CD4-positive, alpha-beta T cell treated with Interleukin-12 subunit alpha and Interleukin-12 subunit beta, for 1 hour (primary cell): Measurements from ENCODE around the gene ADGRB3.
"Not testable (repeated sequence)": the region's sequence is repeated elsewhere in the genome, so short reads cannot be mapped to it uniquely, and the experiment has no call there.

Source experiments
- DNase-seq: peaks from one replicate; pipeline ENCODE4 v3.0.0-alpha.2; 2020

Gene ADGRB3

DNA sequence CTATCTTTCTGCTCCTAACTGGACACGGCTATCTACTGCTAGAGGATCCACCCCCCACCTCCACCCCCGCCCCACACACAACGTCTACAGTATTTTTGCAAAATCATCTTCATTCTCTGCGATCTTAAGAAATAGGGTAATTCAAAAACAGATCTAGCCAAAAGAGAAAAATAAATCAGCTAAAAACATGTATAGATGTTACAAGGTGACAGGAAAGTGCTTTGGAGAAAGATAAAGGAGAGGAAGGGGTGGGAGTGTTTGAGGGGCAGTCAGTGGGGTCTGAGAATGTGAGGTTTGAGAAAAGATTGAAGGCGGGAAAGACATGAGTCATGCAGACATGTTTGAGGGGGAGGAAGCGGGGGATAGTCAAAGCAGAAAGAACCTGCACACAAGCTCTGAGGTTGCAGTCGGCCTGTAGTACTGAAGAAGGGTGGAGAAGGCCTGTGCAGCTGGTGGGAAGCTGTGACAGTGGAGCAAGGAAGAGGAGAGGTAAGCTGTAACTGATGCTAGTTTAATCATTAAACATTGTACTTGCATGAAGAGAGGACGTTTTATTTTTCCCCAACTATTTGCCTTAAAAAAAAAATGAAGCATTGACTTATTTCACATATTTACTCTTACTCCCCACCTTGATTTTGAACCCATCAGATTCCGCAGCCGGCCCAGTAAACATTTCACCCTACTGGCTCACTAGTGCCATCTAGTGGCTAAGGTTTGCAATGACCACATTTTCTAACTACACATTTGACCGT, 332.6 kb downstream of the ADGRB3 start:
- peak; percentile 43 for DNase-seq

DNA sequence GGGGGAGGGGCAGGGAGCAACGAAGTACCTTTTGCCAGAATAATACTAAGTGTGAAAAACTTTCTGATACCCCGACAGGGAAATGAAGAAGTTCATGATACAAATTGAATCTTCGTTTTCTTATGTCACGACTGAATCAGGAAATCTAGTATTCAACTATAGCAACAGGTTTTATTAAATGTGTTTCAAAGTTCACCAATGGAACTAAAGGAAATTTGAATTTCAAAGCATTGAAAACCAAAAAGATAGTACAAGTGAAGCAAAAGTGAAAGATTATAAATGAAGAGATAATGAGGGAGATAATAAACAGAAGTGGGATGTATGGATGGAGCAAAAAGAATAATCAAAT, 333.2 kb downstream of the ADGRB3 start:
- DNase-seq = no peak

DNA sequence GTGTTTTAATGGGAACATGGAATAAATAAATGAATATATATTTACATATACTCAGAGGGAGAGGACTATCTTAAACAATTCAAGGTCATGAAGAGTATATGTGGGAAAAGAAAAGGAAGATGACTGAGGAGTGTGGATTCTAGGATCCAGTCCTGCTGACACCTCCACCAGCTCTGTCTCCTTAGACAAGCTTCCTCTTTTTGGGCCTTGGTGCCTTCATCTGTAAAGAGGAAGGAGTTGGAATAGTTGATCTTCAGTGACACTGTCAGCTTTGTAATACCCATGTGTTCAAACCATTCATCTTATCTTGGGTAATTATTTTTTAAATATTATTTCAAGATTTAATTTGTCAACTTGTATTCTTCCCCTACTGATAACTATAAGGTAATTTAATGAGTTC, 338.0 kb downstream of the ADGRB3 start:
- no peak for DNase-seq

DNA sequence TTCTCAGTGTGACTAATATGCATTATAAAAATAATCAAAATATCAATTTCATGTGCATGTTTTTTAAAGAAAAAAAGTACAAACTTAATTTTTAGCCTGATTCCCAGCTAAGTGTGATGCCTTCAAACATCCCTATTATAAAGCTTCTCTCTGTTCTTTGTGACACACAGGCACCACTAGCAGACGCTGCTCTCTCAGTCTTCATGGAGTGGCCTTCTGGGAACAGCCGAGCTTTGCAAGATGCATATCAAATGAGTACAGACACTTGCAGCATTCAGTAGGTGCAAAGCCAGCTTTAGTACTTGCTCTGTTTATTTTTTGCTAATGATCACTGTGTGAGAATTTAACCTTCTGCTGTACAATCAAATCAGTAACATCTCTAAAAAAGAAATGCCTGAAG, 340.0 kb downstream of the ADGRB3 start:
- DNase-seq = no peak

GRCh38 chr6:68975816-68976215, 340.7 kb downstream of the ADGRB3 start:
- no peak for DNase-seq

GRCh38 chr6:68976260-68976659, 341.2 kb downstream of the ADGRB3 start:
- DNase-seq = no peak

- DNase-seq = no peak
Observed at GRCh38 chr6:68978411-68978810, 343.3 kb downstream of the ADGRB3 start.

DNA sequence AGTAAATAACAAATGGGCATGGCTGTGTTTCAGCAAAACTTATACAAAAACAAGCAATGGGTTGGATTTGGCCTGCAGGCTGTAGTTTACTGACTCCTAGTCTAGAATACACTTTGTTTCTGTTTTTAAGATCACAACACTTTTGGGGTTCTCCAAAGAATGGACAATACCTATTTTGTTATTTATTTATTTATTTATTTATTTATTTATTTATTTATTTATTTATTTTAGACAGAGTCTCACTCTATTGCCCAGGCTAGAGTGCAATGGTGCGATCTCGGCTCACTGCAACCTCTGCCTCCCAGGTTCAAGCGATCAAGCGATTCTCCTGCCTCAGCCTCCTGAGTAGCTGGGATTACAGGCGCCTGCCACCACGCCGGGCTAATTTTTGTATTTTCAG, 346.6 kb downstream of the ADGRB3 start:
- DNase-seq = not testable (repeated sequence)

- DNase-seq = no peak
Observed at GRCh38 chr6:68988698-68989097, 353.6 kb downstream of the ADGRB3 start.

DNA sequence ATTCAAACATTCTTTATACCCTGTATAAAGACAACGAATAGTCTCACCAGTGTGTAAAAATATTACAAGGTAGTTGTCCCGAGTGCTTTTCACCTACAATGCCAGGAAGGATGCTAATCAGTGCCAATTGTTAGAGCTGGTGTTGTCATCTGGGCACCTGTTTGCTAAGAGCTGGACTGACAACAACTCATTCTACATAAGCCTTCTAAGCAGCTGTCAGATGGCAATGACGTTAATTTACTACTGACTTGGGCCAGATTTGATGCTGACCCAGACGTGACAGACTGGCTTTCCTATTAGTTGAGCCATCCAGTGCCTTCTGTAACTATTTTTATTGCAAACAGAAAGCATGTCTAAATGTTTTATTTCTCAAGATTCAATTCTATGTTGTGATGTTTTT, 355.2 kb downstream of the ADGRB3 start:
- DNase-seq = no peak

DNA sequence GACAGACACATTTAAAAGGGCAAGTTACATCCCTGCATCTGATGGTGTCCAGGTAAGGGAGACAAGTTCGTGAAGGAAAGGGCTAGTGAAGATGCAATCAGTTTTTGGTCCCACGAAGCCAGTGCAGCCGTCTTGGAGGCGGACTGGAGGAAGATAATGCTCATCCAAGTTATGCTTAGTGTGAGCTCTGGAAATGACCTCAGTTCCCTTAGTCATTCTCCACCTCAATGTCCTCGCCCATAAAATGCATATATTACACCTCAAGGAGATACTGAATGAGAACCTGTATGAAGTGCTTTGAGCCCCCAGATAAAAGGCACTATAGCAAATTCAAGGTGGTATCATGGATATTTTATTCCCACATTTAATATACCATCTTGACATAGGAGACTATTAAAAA, 358.8 kb downstream of the ADGRB3 start:
- DNase-seq = no peak

- no peak for DNase-seq
Observed at GRCh38 chr6:68994521-68994920, 359.4 kb downstream of the ADGRB3 start.

DNA sequence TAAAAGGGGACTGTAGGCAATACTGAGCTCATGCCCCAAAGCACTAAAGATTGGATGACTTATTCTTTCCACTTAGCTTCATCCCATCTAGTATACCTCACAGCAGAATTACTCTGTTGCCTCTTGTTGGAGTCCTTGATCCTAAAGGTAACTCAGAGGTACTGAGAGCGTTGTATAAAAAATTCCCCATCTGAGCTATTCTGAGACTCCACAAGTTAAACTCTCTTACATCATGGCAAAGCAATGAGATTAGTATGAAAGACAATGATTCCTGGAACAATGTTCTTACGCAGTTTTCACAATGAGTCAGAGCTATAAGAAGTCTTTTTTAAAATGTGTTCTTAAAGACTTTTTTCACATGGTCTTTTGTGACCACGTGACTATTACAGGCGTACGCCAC, 370.1 kb downstream of the ADGRB3 start:
- DNase-seq = no peak

GRCh38 chr6:69007781-69008180, 372.7 kb downstream of the ADGRB3 start:
- DNase-seq = no peak

DNA sequence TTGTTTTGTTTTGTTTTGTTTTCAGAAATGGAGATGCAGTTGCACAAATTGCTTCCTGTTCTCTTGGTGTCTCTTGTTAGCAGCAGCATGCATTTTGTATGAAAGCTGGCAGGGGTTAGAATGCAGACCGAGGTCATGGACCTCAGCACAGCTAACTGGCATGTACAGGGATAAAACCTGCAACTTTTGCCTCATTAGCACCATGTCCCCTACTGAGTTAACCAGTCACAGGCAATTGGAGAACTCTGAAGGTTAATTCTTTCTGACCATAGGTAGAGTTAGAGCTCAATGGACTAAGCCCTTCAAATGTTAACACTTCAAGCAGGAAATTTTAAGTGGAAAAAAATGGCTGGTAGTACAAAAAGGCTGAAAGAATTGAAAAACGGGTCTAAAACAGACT, 377.1 kb downstream of the ADGRB3 start:
- no peak for DNase-seq

DNA sequence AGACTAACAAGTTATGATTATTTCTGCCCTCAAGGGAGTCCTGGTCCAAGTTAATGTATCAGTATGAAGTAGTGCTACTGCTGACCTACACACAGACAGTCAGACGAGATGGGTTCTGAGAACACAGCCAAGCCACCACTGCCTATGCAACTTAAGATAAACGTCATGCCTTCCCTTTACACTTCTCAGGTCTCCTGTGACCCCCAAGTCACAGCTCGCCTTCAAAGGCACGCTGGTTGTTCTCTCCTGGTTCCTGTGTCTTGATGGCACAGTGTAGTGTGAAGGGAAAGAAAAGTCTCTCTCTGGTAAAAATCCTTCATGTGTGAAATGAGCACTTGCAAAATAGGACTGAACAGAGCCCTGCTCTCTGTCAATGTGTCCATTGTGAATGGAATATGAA, 377.8 kb downstream of the ADGRB3 start:
- no peak for DNase-seq

DNA sequence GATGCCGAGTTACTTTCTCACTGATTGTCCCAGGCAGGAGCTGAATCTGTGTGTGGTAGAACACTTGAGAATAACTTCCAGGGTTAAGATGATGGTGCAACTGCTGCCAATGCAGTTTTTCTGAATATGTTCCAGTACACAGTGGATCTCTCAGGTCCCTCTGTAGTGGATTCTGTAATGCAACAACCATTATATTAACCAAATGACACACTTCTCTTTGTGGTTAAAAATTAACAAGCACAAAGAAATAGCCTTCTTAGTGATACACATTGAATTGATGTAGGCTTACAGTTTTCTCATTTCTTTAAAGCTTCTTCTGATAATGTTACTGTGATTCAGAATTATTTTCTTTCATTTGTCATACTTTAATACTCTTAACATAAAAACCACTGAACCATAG, 383.8 kb downstream of the ADGRB3 start:
- no peak for DNase-seq

DNA sequence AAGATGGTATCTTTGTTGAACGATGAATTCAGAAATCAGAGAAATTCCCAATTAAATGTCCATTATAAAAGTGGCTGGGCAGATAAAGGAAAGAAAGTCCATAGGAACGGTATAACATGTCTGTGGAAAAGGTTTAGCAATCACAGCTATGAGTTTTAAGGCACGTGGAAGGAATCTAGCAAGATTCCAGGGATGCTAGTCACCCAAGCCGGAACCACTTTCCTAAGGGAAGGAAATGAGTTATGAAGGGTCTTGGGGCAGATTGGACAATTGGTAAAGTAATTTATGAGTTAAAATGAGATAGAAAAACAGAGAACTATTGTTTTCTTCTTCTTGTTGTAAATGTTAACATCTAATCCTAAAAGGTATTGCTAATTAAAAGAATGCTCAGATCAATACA, 384.8 kb downstream of the ADGRB3 start:
- DNase-seq = no peak

- DNase-seq = no peak
Observed at GRCh38 chr6:69022993-69023392, 387.9 kb downstream of the ADGRB3 start.

DNA sequence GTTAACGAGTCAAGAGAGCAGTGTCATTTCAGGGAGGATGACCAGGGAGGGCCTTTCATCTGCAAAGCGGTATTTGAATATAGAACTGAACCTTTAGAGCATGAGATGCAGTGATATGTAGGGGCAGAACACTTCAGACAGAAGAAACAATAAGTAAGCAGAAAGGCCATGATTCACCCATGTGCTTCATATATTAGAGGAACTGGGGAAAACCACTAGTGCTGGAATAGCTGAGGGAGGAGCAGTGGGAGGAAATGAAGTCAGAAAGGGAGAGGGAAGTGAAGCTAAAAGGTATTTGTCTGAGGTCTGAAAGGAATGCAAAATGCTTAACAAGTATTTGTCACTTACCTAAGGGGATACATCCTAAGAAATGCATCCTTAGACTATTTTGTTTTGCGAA, 391.2 kb downstream of the ADGRB3 start:
- no peak for DNase-seq

DNA sequence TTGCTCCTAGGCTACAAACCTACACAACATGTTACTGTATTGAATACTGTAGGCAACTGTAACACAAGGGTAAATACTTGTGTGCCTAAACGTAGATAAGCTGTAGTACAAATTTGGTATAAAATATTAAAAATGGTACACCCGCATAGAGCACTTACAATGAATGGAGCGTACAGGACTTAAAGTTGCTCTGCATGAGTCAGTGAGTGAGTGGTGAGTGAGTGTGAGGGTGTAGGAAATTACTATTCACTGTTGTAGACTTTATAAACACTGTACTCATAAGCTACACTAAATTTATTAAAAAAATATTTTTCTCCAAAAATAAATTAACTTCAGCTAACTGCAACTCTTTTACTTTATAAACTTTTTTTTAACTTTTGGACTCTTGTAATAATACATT, 391.6 kb downstream of the ADGRB3 start:
- DNase-seq = no peak

- DNase-seq = no peak
Observed at GRCh38 chr6:69027861-69028260, 392.8 kb downstream of the ADGRB3 start.

- no peak for DNase-seq
Observed at GRCh38 chr6:69038841-69039240, 403.8 kb downstream of the ADGRB3 start.

- no peak for DNase-seq
Observed at GRCh38 chr6:69042297-69042696, 407.2 kb downstream of the ADGRB3 start.

DNA sequence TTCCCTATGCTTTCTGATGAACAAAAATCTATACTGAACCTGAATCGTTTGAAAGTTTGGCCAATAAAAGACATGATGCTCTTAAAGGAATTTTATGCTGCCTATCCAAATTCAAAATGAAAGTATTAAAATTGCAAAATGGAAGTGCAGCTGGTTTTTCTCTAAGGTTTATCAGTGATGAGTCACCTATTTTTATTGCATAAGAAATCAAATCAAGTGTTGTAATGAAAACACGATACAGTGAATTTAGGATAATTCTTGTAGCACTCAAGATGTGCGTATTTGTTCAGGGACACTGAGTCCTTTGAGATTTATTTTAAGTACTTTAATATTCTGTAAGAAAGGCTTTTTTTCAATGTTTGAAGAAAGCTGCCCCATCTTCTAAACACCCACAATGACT, 409.5 kb downstream of the ADGRB3 start:
- no peak for DNase-seq

- DNase-seq = no peak
Observed at GRCh38 chr6:69059413-69059812, 424.3 kb downstream of the ADGRB3 start.
